RWPE2 (cell line): ENCODE data around the gene SLC22A5.

Source experiments
- ATAC-seq: fragments of 200-7000 bp; cut with Tn5 transposase; 3 replicates; pipeline ENCODE4 v1.9.1; 2021; ENCODE audit warnings: low read depth
- DNase-seq: peaks from one replicate; pipeline ENCODE4 v3.0.0-alpha.2; 2020; ENCODE audit warnings: low spot score
- H3K27ac ChIP-seq: fragments of 450-650 bp; 2 replicates; pipeline ENCODE4 v1.5.1; 2017; ENCODE audit warnings: mild to moderate bottlenecking; ENCODE audit not compliant: poor library complexity, severe bottlenecking
- H3K27me3 ChIP-seq: fragments of 250-450 bp; sonication (Bioruptor Pico); 2 replicates; pipeline ENCODE4 v1.5.1; 2021; ENCODE audit warnings: mild to moderate bottlenecking, moderate library complexity; ENCODE audit not compliant: insufficient read depth, poor library complexity, severe bottlenecking
- H3K36me3 ChIP-seq: fragments of 250-450 bp; sonication (Bioruptor Pico); 2 replicates; pipeline ENCODE4 v1.5.1; 2020; ENCODE audit warnings: low read depth, mild to moderate bottlenecking, moderate library complexity
- H3K4me1 ChIP-seq: fragments of 250-450 bp; sonication (Bioruptor Pico); 2 replicates; pipeline ENCODE4 v1.5.1; 2021; ENCODE audit warnings: mild to moderate bottlenecking, moderate library complexity; ENCODE audit not compliant: insufficient read depth, poor library complexity, severe bottlenecking
- H3K4me3 ChIP-seq: fragments of 250-450 bp; sonication (Bioruptor Pico); 2 replicates; pipeline ENCODE4 v1.5.1; 2021; ENCODE audit warnings: mild to moderate bottlenecking, moderate library complexity; ENCODE audit not compliant: severe bottlenecking
- H3K9me3 ChIP-seq: fragments of 250-450 bp; sonication (Bioruptor Pico); 2 replicates; pipeline ENCODE4 v1.5.1; 2021; ENCODE audit warnings: mild to moderate bottlenecking, moderate library complexity; ENCODE audit not compliant: severe bottlenecking
- CTCF ChIP-seq: fragments of 450-650 bp; IDR thresholded peaks from one replicate; pipeline ENCODE4 v1.5.1; 2017; ENCODE audit warnings: mild to moderate bottlenecking, moderate library complexity; ENCODE audit not compliant: poor library complexity, severe bottlenecking

SLC22A5 gene

GRCh38 chr5:132325691-132326090, 43.8 kb upstream of the SLC22A5 start:
- no peaks in the 10 kb centered on the region for H3K27me3 ChIP-seq
- peaks cover 39% of the 10 kb centered on the region for H3K36me3 ChIP-seq
- no peak overlapping the region for H3K4me3 ChIP-seq
- ATAC-seq (no peak), DNase-seq (no peak)
- H3K4me1 ChIP-seq: no peaks in the 10 kb centered on the region
- no peaks in the 10 kb centered on the region for H3K9me3 ChIP-seq
- TF ChIP-seq CTCF: no peak
- no peak overlapping the region for H3K27ac ChIP-seq

- TF ChIP-seq CTCF: no peak
- no peaks in the 10 kb centered on the region for H3K27me3 ChIP-seq
- no peaks in the 10 kb centered on the region for H3K4me1 ChIP-seq
- H3K36me3 ChIP-seq: peaks cover 56% of the 10 kb centered on the region
- H3K27ac ChIP-seq: no peak overlapping the region
- ATAC-seq: peak; percentile 24; the same call in 1 of the 3 replicates
- no peak for DNase-seq
- H3K4me3 ChIP-seq: no peak overlapping the region
- H3K9me3 ChIP-seq: no peaks in the 10 kb centered on the region
Measured at GRCh38 chr5:132327252-132327955, 42.1 kb upstream of the SLC22A5 start.

- TF ChIP-seq CTCF: no peak
- peaks cover 60% of the 10 kb centered on the region for H3K36me3 ChIP-seq
- no peaks in the 10 kb centered on the region for H3K9me3 ChIP-seq
- ATAC-seq: peak; percentile 96
- H3K27me3 ChIP-seq: no peaks in the 10 kb centered on the region
- DNase-seq: no peak
- H3K4me1 ChIP-seq: peaks cover 5% of the 10 kb centered on the region
- no peak overlapping the region for H3K4me3 ChIP-seq
- peak overlapping the region; percentile 4 for H3K27ac ChIP-seq
Measured at GRCh38 chr5:132334812-132335211, 34.7 kb upstream of the SLC22A5 start.

DNA sequence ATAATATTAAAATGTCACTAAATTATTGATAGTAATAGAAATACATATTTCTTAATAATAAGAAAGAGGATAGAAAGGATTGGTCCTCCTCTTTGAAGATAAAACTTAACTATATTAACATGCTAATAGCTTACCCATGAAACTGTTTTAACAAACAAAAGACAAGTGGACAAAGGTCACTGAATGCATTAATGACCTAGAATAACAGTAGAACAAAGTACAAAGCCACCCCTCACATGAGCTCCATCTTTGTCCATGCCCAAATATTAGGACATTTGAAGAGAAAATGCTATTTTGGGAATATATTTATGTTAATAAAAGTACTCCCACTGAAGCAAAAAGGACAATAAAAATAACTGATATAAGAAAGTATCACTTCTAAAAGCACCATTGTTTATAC, 34.1 kb upstream of the SLC22A5 start:
- TF ChIP-seq CTCF: no peak
- Histone ChIP-seq H3K27ac (peak overlapping the region; percentile 4), H3K4me3 (no peak overlapping the region), H3K9me3 (no peaks in the 10 kb centered on the region), H3K4me1 (peaks cover 5% of the 10 kb centered on the region), H3K27me3 (no peaks in the 10 kb centered on the region), H3K36me3 (peaks cover 54% of the 10 kb centered on the region)
- DNase-seq: no peak
- no peak for ATAC-seq

DNA sequence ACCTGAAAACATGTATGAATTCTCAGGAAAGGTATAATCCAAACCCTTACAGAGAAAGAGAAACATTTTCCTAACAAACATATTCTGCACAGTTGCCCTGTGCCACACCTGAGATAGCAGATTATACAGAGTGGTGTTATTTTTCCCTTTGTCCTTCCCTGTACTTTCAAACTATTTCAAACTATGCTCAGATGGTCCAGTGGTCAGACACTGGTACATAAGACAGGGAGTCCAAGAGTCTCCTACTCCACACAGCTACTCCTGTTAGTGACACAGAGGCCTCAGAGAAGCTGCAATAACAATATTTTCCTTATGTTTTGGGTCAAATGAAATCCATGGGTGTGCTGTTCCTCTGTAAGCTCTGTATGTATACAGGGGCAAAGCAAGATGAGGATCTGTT, 30.0 kb upstream of the SLC22A5 start:
- no peak for TF ChIP-seq CTCF

More for the DNA sequence above, 30.0 kb upstream of the SLC22A5 start:
- Histone ChIP-seq H3K4me1 (peaks cover 5% of the 10 kb centered on the region), H3K27me3 (no peaks in the 10 kb centered on the region), H3K9me3 (no peaks in the 10 kb centered on the region), H3K27ac (no peak overlapping the region), H3K4me3 (no peak overlapping the region), H3K36me3 (peaks cover 45% of the 10 kb centered on the region)
- ATAC-seq: no peak
- no peak for DNase-seq
